Neural cell (in vitro differentiated cells): ENCODE data around the gene ODC1. TPM values are rescaled to one million over a fixed set of nuclear protein-coding genes. Genes with fewer than 3 reads are reported as not detected.

Experiments used
- H2AFZ ChIP-seq: fragments of 200-600, 300-800 bp; sonication (generic), shearing (Covaris generic); 2 replicates; pipeline ENCODE4 v1.6.0; 2014; ENCODE audit warnings: low read depth, mild to moderate bottlenecking, antibody characterized with exemption, low read length, moderate library complexity
- H3F3A ChIP-seq: fragments of 200-600 bp; shearing (Covaris generic); 2 replicates; pipeline ENCODE4 v1.6.1; 2016; ENCODE audit warnings: mild to moderate bottlenecking, moderate library complexity, mixed read lengths, antibody characterized with exemption, low read length; ENCODE audit not compliant: insufficient read depth, poor library complexity, severe bottlenecking
- H3K27ac ChIP-seq: fragments of 200-600, 300-800 bp; sonication (generic), shearing (Covaris generic); 2 replicates; pipeline ENCODE4 v1.5.1; 2014; ENCODE audit warnings: mild to moderate bottlenecking, low read length, moderate library complexity
- H3K27me3 ChIP-seq: fragments of 300-800, 200-600 bp; sonication (generic), shearing (Covaris generic); 2 replicates; pipeline ENCODE4 v1.6.0; 2014; ENCODE audit warnings: mild to moderate bottlenecking, low read depth, low read length, moderate library complexity; ENCODE audit not compliant: insufficient read depth
- H3K36me3 ChIP-seq: fragments of 300-800, 200-600 bp; sonication (generic), shearing (Covaris generic); 2 replicates; pipeline ENCODE4 v1.5.1; 2014; ENCODE audit warnings: mild to moderate bottlenecking, antibody characterized with exemption, low read length, moderate library complexity; ENCODE audit not compliant: insufficient read depth
- H3K4me2 ChIP-seq: fragments of 300-800, 200-600 bp; sonication (generic), shearing (Covaris generic); 2 replicates; pipeline ENCODE4 v1.6.0; 2014; ENCODE audit warnings: mild to moderate bottlenecking, low read length
- H3K4me3 ChIP-seq: fragments of 300-800, 200-600 bp; sonication (generic), shearing (Covaris generic); 2 replicates; pipeline ENCODE4 v1.5.1; 2014; ENCODE audit warnings: mild to moderate bottlenecking, low read length, moderate library complexity
- H3K79me2 ChIP-seq: fragments of 200-600 bp; shearing (Covaris generic); replicated peaks from 2 replicates; pipeline ENCODE4 v1.6.0; 2014; ENCODE audit warnings: mild to moderate bottlenecking, low read length, moderate library complexity; ENCODE audit not compliant: insufficient read depth
- H3K9ac ChIP-seq: fragments of 300-800, 200-600 bp; sonication (generic), shearing (Covaris generic); 2 replicates; pipeline ENCODE4 v1.6.1; 2016; ENCODE audit warnings: mild to moderate bottlenecking, low read length, mixed read lengths
- H3K9me2 ChIP-seq: fragments of 200-600 bp; shearing (Covaris generic); 2 replicates; pipeline ENCODE4 v1.6.1; 2016; ENCODE audit warnings: mild to moderate bottlenecking, low read length, mixed read lengths; ENCODE audit not compliant: insufficient read depth
- H3K9me3 ChIP-seq: fragments of 200-600, 300-800 bp; sonication (generic), shearing (Covaris generic); 2 replicates; pipeline ENCODE4 v1.6.1; 2016; ENCODE audit warnings: mild to moderate bottlenecking, mixed run types, low read length, moderate library complexity, mixed read lengths
- H4K20me1 ChIP-seq: fragments of 200-600 bp; shearing (Covaris generic); 2 replicates; pipeline ENCODE4 v1.6.1; 2016; ENCODE audit warnings: mild to moderate bottlenecking, mixed run types; ENCODE audit not compliant: insufficient read depth
- CTCF ChIP-seq: fragments of 450-650 bp; IDR thresholded peaks from 2 replicates; pipeline ENCODE4 v1.5.1; 2014; ENCODE audit warnings: antibody characterized with exemption, mild to moderate bottlenecking, moderate library complexity; ENCODE audit not compliant: poor library complexity, severe bottlenecking
- EP300 ChIP-seq: fragments of 450-650 bp; conservative IDR thresholded peaks from 2 replicates; pipeline ENCODE4 v1.6.1; 2014; ENCODE audit warnings: antibody characterized with exemption, mild to moderate bottlenecking, moderate library complexity; ENCODE audit not compliant: poor library complexity, severe bottlenecking
- EZH2 ChIP-seq: fragments of 200-600, 300-800 bp; shearing (Covaris generic), sonication (generic); IDR thresholded peaks from 2 replicates; pipeline ENCODE4 v1.6.1; 2014; ENCODE audit warnings: antibody characterized with exemption, low read length, borderline replicate concordance, mild to moderate bottlenecking; ENCODE audit not compliant: insufficient read depth, poor library complexity, severe bottlenecking
- MXI1 ChIP-seq: fragments of 450-650 bp; conservative IDR thresholded peaks from 2 replicates; pipeline ENCODE4 v1.6.1; 2014; ENCODE audit warnings: antibody characterized with exemption, mild to moderate bottlenecking; ENCODE audit not compliant: poor library complexity, severe bottlenecking
- POLR2AphosphoS5 ChIP-seq: IDR thresholded peaks from 2 replicates; pipeline ENCODE4 v1.6.1; 2012
- RAD21 ChIP-seq: fragments of 450-650 bp; conservative IDR thresholded peaks from 2 replicates; pipeline ENCODE4 v1.6.1; 2014; ENCODE audit warnings: antibody characterized with exemption, mild to moderate bottlenecking, moderate library complexity
- REST ChIP-seq: IDR thresholded peaks from 2 replicates; pipeline ENCODE4 v1.6.1; 2012; ENCODE audit warnings: borderline replicate concordance
- SMC3 ChIP-seq: fragments of 450-650 bp; conservative IDR thresholded peaks from 2 replicates; pipeline ENCODE4 v1.6.1; 2014; ENCODE audit warnings: antibody characterized with exemption, mild to moderate bottlenecking, moderate library complexity; ENCODE audit not compliant: poor library complexity
- TAF1 ChIP-seq: IDR thresholded peaks from 2 replicates; pipeline ENCODE4 v1.6.1; 2012; ENCODE audit warnings: low read depth
- polyA plus RNA-seq: library from polyadenylated mRNA; depleted of rRNA; stranded (reverse); fragments of >200 nt; gene quantifications from 2 replicates; pipeline ENCODE4 v1.2.3, GENCODE V29; 2014

ODC1 gene
- polyA plus RNA-seq, 1 donor from 2014 or later = 1,107 TPM

GRCh38 chr2:10419553-10420257 is 28.4 kb downstream of the ODC1 start:
- Histone ChIP-seq H3K9ac (no peak overlapping the region), H3K4me2 (no peak overlapping the region), H3K9me3 (no peaks in the 10 kb centered on the region), H3K27me3 (no peaks in the 10 kb centered on the region), H3K79me2 (no peaks in the 10 kb centered on the region), H3K9me2 (no peaks in the 10 kb centered on the region), H4K20me1 (no peaks in the 10 kb centered on the region), H3F3A (no peaks in the 10 kb centered on the region), H3K27ac (no peak overlapping the region), H3K36me3 (no peaks in the 10 kb centered on the region), H2AFZ (no peak overlapping the region), H3K4me3 (no peak overlapping the region)
- TF ChIP-seq POLR2AphosphoS5 (no peak), REST (no peak), RAD21 (no peak), EP300 (no peak), TAF1 (no peak), SMC3 (no peak), CTCF (no peak), EZH2 (no peak), MXI1 (no peak)

- Histone ChIP-seq H2AFZ (no peak overlapping the region), H3K9me2 (no peaks in the 10 kb centered on the region), H3K4me3 (no peak overlapping the region), H4K20me1 (no peaks in the 10 kb centered on the region), H3K9ac (no peak overlapping the region), H3K4me2 (no peak overlapping the region), H3K36me3 (no peaks in the 10 kb centered on the region), H3K9me3 (no peaks in the 10 kb centered on the region), H3K27ac (no peak overlapping the region), H3K27me3 (no peaks in the 10 kb centered on the region), H3F3A (no peaks in the 10 kb centered on the region), H3K79me2 (no peaks in the 10 kb centered on the region)
- no peak for TF ChIP-seq EZH2
- TF ChIP-seq CTCF = no peak
- no peak for TF ChIP-seq MXI1
- TF ChIP-seq SMC3 = no peak
- no peak for TF ChIP-seq POLR2AphosphoS5
- no peak for TF ChIP-seq EP300
- TF ChIP-seq REST = no peak
- no peak for TF ChIP-seq TAF1
- TF ChIP-seq RAD21 = no peak
These were observed 30.4 kb downstream of the ODC1 start for GRCh38 chr2:10417551-10418335.
